ENCODE measurements around the gene MAP3K21. TPM values are rescaled to one million over a fixed set of nuclear protein-coding genes. Genes with fewer than 3 reads are reported as not detected.

The MAP3K21 gene
- total RNA-seq, 1 donor from 2014 or later: 9.2 TPM

DNA sequence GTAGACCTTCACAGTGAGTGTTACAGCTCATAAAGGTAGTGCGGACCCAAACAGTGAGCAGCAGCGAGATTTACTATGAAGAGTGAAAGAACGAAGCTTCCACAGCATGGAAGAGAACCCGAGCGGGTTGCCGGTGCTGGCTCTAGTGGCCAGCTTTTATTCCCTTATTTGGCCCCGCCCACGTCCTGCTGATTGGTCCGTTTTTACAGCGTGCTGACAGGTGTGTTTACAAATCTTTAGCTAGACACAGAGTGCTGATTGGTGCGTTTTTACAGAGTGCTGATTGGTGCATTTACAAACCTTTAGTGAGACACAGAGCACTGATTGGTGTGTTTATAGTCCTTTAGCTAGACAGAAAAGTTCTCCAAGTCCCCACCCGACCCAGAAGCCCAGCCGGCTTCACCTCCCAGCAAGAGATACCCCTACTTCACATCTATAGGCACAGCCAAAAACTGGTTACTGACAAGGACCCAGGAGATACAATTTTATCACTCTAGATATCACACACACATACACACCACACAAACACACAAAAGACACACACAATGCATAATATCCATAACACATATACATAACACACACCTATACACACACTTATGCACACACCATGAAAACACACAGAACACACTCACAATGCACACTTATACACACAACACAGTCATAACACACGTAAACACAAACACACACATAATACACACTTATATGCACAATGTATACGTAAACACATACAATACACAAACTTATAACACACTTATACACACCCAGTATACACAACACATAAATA lies 68.5 kb downstream of the MAP3K21 start:
- Histone ChIP-seq H3K4me3 (no peak overlapping the region), H3K9me3 (no peaks in the 10 kb centered on the region), H3K4me1 (no peaks in the 10 kb centered on the region), H3K27me3 (ENCODE audit: low read depth) (peaks cover 11% of the 10 kb centered on the region), H3K36me3 (no peaks in the 10 kb centered on the region), H3K27ac (no peak overlapping the region)
- ATAC-seq (no peak), DNase-seq (no peak)
- intact Hi-C loops (cut with DNase I): no loop called here
- TF ChIP-seq, protein P1, sequence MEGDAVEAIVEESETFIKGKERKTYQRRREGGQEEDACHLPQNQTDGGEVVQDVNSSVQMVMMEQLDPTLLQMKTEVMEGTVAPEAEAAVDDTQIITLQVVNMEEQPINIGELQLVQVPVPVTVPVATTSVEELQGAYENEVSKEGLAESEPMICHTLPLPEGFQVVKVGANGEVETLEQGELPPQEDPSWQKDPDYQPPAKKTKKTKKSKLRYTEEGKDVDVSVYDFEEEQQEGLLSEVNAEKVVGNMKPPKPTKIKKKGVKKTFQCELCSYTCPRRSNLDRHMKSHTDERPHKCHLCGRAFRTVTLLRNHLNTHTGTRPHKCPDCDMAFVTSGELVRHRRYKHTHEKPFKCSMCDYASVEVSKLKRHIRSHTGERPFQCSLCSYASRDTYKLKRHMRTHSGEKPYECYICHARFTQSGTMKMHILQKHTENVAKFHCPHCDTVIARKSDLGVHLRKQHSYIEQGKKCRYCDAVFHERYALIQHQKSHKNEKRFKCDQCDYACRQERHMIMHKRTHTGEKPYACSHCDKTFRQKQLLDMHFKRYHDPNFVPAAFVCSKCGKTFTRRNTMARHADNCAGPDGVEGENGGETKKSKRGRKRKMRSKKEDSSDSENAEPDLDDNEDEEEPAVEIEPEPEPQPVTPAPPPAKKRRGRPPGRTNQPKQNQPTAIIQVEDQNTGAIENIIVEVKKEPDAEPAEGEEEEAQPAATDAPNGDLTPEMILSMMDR (IDR thresholded peaks at IDR 0.05): no peak

- Histone ChIP-seq H3K36me3 (no peaks in the 10 kb centered on the region), H3K4me3 (no peak overlapping the region), H3K4me1 (no peaks in the 10 kb centered on the region), H3K9me3 (no peaks in the 10 kb centered on the region), H3K27me3 (ENCODE audit: low read depth) (no peaks in the 10 kb centered on the region), H3K27ac (no peak overlapping the region)
- no peak for DNase-seq
- no peak for ATAC-seq
- TF ChIP-seq, protein P1 (IDR thresholded peaks at IDR 0.05): no peak
- intact Hi-C loops (cut with DNase I): no loop called here
These were observed 78.9 kb downstream of the MAP3K21 start for GRCh38 chr1:233406339-233406960.

DNA sequence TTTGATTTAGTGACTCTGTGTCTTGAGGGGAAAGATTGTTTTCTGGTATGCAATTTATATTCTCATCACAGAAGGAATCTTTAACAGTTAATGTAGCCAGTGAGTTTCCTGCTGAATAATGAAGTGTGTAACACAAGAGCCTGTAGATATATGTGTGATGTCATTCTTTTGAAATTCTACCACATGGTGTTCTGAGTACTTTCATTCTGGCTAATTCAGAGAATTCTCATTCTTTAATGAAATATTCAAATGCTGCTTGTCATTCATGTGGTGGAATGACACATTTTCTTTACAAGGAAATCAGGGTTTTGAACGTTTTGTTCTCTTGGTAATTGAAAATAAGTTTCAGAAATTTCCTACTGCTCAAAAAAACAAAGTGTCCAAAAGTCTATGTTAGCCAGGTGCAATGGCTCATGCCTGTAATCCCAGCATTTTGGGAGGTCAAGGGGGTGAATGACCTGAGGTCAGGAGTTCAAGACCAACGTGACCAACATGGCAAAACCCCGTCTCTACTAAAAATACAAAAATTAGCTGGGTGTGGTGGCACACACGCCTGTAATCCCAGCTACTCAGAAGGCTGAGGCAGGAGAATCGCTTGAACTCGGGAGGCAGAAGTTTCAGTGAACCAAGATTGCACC lies 79.6 kb downstream of the MAP3K21 start:
- TF ChIP-seq, protein P1 (IDR thresholded peaks at IDR 0.05): no peak
- intact Hi-C loops (cut with DNase I): no loop called here
- H3K36me3 ChIP-seq: no peaks in the 10 kb centered on the region
- no peaks in the 10 kb centered on the region for H3K4me1 ChIP-seq
- no peak overlapping the region for H3K27ac ChIP-seq
- ATAC-seq (no peak), DNase-seq (no peak)
- H3K27me3 ChIP-seq (ENCODE audit: low read depth): no peaks in the 10 kb centered on the region
- no peaks in the 10 kb centered on the region for H3K9me3 ChIP-seq
- H3K4me3 ChIP-seq: no peak overlapping the region

- H3K27me3 ChIP-seq (ENCODE audit: low read depth): no peaks in the 10 kb centered on the region
- no peaks in the 10 kb centered on the region for H3K4me1 ChIP-seq
- no peak for DNase-seq
- H3K36me3 ChIP-seq: no peaks in the 10 kb centered on the region
- intact Hi-C loops (cut with DNase I): no loop called here
- H3K27ac ChIP-seq: no peak overlapping the region
- H3K9me3 ChIP-seq: no peaks in the 10 kb centered on the region
- ATAC-seq: no peak
- TF ChIP-seq, protein P1 (IDR thresholded peaks at IDR 0.05): no peak
- no peak overlapping the region for H3K4me3 ChIP-seq
These were observed 82.0 kb downstream of the MAP3K21 start for GRCh38 chr1:233409540-233409939.

DNA sequence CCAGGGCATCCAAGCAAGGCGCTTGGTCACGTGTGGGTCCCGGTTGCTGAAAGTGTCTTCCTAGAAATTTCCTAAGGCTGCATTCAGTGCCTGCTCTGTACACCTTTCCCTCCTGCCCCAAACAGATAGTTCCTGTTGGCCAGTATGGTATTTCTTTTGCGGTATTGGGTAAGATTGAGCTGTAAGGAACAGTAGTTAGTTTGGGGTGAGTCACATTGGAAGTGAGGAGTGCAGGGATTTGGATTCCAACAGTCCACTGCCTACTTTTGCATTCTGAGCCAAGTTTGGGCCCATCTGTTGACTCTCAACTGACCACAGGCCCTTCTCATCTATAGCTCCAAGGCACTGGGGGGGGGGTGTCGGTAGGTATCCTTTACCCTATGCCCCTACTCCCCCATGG lies 83.4 kb downstream of the MAP3K21 start:
- H3K4me1 ChIP-seq: no peaks in the 10 kb centered on the region
- H3K4me3 ChIP-seq: no peak overlapping the region
- DNase-seq (no peak), ATAC-seq (no peak)
- no peaks in the 10 kb centered on the region for H3K9me3 ChIP-seq
- H3K27ac ChIP-seq: no peak overlapping the region
- no peaks in the 10 kb centered on the region for H3K27me3 ChIP-seq (ENCODE audit: low read depth)
- TF ChIP-seq, protein P1 (IDR thresholded peaks at IDR 0.05): no peak
- H3K36me3 ChIP-seq: no peaks in the 10 kb centered on the region
- intact Hi-C loops (cut with DNase I): no loop called here

All from lower lobe of right lung (tissue), 2 donors.